Spleen (tissue), 7 donors: Measurements from ENCODE around the gene SPATA31C1.

Source experiments
- POLR2A ChIP-seq, 3 donors: fragments of 450-650 bp; IDR thresholded peaks; one replicate each; pipeline ENCODE4 v1.5.1; 2017; ENCODE audit warnings: antibody characterized with exemption in 3 of 3, mild to moderate bottlenecking in 1 of 3
- POLR2AphosphoS5 ChIP-seq, 3 donors: sonication (generic); formaldehyde crosslinking; IDR thresholded peaks; one replicate each; pipeline ENCODE4 v1.5.1; 2017; ENCODE audit warnings: antibody characterized with exemption in 3 of 3
- TF ChIP-seq, protein P1 (sequence below), 11 experiments: fragments of 200-600 bp in 7 of 11; fragments of 450-650 bp in 4 of 11; sonication (generic) in 4 of 11; IDR thresholded peaks in 8 of 11; conservative IDR thresholded peaks in 3 of 11; 1 replicate in 7 of 11; 2 replicates in 4 of 11; pipeline versions ENCODE4 v1.4.0 to v1.8.0; 2016 to 2021; ENCODE audit warnings: antibody characterized with exemption in 11 of 11, inconsistent platforms in 4 of 11, mild to moderate bottlenecking in 1 of 11
- donor health status: DM: no; HTN: no; CAD: no; lungs with moderate emphysema.
- donor health status: DM: no; HTN: no; CAD: no.
- donor health status: DM: no; HTN: no; CAD: no.

DNA sequence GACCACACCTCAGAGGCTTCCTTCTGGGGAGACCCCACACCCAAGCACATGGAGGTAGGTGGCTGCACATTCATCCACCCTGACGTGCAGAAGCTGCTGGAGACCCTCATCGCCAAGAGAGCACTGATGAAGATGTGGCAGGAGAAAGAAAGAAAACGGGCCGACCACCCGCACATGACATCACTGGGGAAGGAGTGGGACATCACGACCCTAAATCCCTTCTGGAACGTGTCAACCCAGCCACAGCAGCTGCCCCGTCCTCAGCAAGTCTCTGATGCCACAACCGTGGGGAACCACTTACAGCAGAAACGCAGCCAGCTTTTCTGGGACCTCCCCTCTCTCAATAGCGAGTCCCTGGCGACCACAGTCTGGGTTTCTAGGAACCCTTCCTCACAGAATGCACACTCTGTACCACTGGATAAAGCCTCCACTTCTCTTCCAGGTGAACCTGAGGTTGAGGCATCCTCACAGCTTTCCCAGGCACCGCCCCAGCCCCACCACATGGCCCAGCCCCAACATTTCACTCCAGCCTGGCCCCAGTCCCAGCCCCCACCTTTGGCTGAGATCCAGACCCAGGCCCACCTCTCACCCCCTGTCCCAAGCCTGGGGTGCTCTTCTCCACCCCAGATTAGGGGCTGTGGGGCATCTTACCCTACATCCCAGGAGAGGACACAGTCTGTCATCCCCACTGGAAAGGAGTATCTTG lies 32.1 kb upstream of the SPATA31C1 start:
- TF ChIP-seq, protein P1, sequence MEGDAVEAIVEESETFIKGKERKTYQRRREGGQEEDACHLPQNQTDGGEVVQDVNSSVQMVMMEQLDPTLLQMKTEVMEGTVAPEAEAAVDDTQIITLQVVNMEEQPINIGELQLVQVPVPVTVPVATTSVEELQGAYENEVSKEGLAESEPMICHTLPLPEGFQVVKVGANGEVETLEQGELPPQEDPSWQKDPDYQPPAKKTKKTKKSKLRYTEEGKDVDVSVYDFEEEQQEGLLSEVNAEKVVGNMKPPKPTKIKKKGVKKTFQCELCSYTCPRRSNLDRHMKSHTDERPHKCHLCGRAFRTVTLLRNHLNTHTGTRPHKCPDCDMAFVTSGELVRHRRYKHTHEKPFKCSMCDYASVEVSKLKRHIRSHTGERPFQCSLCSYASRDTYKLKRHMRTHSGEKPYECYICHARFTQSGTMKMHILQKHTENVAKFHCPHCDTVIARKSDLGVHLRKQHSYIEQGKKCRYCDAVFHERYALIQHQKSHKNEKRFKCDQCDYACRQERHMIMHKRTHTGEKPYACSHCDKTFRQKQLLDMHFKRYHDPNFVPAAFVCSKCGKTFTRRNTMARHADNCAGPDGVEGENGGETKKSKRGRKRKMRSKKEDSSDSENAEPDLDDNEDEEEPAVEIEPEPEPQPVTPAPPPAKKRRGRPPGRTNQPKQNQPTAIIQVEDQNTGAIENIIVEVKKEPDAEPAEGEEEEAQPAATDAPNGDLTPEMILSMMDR (IDR thresholded peaks at IDR 0.05 in 8 of 11, conservative IDR thresholded peaks at IDR 0.05 in 3 of 11): no peak
- no peak for TF ChIP-seq POLR2A (IDR thresholded peaks at IDR 0.05)
- no peak for TF ChIP-seq POLR2AphosphoS5 (IDR thresholded peaks at IDR 0.05)
